ENCODE results near the gene FIGNL1.
A peak's percentile ranks its signal among the peaks of the same experiment; 100 is the strongest.

Gene FIGNL1

GRCh38 chr7:50449881-50450589, at the start of gene FIGNL1:
Gene FIGNL1, minus strand, starts transcription at chr7:50450350. Its CDS starts 3,063 bp downstream, at chr7:50447287.
- DNase-seq (ENCODE audit: extremely low read depth in 1 of 2, low read depth in 1 of 2) = peak; percentile 72 to 73

- DNase-seq (ENCODE audit: extremely low read depth in 1 of 2, low read depth in 1 of 2) = no peak
Measured at GRCh38 chr7:50499092-50499491, 48.9 kb upstream of the FIGNL1 start.

- DNase-seq (ENCODE audit: extremely low read depth in 1 of 2, low read depth in 1 of 2) = no peak
Measured at GRCh38 chr7:50497968-50498367, 47.8 kb upstream of the FIGNL1 start.

- DNase-seq (ENCODE audit: extremely low read depth in 1 of 2, low read depth in 1 of 2) = no peak
Measured at GRCh38 chr7:50497068-50497642, 47.0 kb upstream of the FIGNL1 start.

- no peak for DNase-seq (ENCODE audit: extremely low read depth in 1 of 2, low read depth in 1 of 2)
Measured at GRCh38 chr7:50496569-50496968, 46.4 kb upstream of the FIGNL1 start.

- DNase-seq (ENCODE audit: extremely low read depth in 1 of 2, low read depth in 1 of 2) = no peak
Measured at GRCh38 chr7:50495746-50496145, 45.6 kb upstream of the FIGNL1 start.

GRCh38 chr7:50492770-50493519, 42.8 kb upstream of the FIGNL1 start:
- no peak for DNase-seq (ENCODE audit: extremely low read depth in 1 of 2, low read depth in 1 of 2)

- DNase-seq (ENCODE audit: extremely low read depth in 1 of 2, low read depth in 1 of 2) = no peak
Measured at GRCh38 chr7:50491943-50492342, 41.8 kb upstream of the FIGNL1 start.

- no peak for DNase-seq (ENCODE audit: extremely low read depth in 1 of 2, low read depth in 1 of 2)
Measured at GRCh38 chr7:50491209-50491608, 41.1 kb upstream of the FIGNL1 start.

- no peak for DNase-seq (ENCODE audit: extremely low read depth in 1 of 2, low read depth in 1 of 2)
Measured at GRCh38 chr7:50488379-50488778, 38.2 kb upstream of the FIGNL1 start.

GRCh38 chr7:50486512-50486911, 36.4 kb upstream of the FIGNL1 start:
- no peak for DNase-seq (ENCODE audit: extremely low read depth in 1 of 2, low read depth in 1 of 2)

GRCh38 chr7:50481867-50482266, 31.7 kb upstream of the FIGNL1 start:
- DNase-seq (ENCODE audit: extremely low read depth in 1 of 2, low read depth in 1 of 2) = no peak

GRCh38 chr7:50480797-50481196, 30.6 kb upstream of the FIGNL1 start:
- no peak for DNase-seq (ENCODE audit: extremely low read depth in 1 of 2, low read depth in 1 of 2)

- no peak for DNase-seq (ENCODE audit: extremely low read depth in 1 of 2, low read depth in 1 of 2)
Measured at GRCh38 chr7:50479743-50480517, 29.8 kb upstream of the FIGNL1 start.

GRCh38 chr7:50477640-50478039, 27.5 kb upstream of the FIGNL1 start:
- DNase-seq (ENCODE audit: extremely low read depth in 1 of 2, low read depth in 1 of 2) = no peak

- no peak for DNase-seq (ENCODE audit: extremely low read depth in 1 of 2, low read depth in 1 of 2)
Measured at GRCh38 chr7:50476953-50477625, 26.9 kb upstream of the FIGNL1 start.

GRCh38 chr7:50475340-50475739, 25.2 kb upstream of the FIGNL1 start:
- DNase-seq (ENCODE audit: extremely low read depth in 1 of 2, low read depth in 1 of 2) = no peak

GRCh38 chr7:50474382-50475160, 24.4 kb upstream of the FIGNL1 start:
- DNase-seq (ENCODE audit: extremely low read depth in 1 of 2, low read depth in 1 of 2) = no peak

- no peak for DNase-seq (ENCODE audit: extremely low read depth in 1 of 2, low read depth in 1 of 2)
Measured at GRCh38 chr7:50473531-50473930, 23.4 kb upstream of the FIGNL1 start.

GRCh38 chr7:50472427-50472826, 22.3 kb upstream of the FIGNL1 start:
- DNase-seq (ENCODE audit: extremely low read depth in 1 of 2, low read depth in 1 of 2) = no peak
